T-helper 2 cell treated with Interferon-gamma antibody and Interleukin-4, amounts not matched to agents 100 ng/mL and 5 ng/mL, for 36 hours (primary cell): ENCODE data around the gene PALMD. TPM values are rescaled to one million over a fixed set of nuclear protein-coding genes. Genes with fewer than 3 reads are reported as not detected.

Experiments
- intact Hi-C: fragments of 100-400 bp; cut with micrococcal nuclease; formaldehyde crosslinking; loops from one replicate; pipeline ENCODE4 v1.15.1; 2023
- total RNA-seq: library from RNA; stranded (reverse); gene quantifications from 2 replicates; pipeline ENCODE4 v1.2.3, GENCODE V29; 2022

Gene PALMD
- total RNA-seq, 1 donor from 2014 or later, result not detected

GRCh38 chr1:99658031-99658290 is 12.0 kb downstream of the PALMD start:
- intact Hi-C loops, result no loop called here

GRCh38 chr1:99659755-99660210 is 13.9 kb downstream of the PALMD start:
- intact Hi-C loops, result no loop called here

- intact Hi-C loops, result no loop called here
Observed at GRCh38 chr1:99660496-99660895, 14.6 kb downstream of the PALMD start.

DNA sequence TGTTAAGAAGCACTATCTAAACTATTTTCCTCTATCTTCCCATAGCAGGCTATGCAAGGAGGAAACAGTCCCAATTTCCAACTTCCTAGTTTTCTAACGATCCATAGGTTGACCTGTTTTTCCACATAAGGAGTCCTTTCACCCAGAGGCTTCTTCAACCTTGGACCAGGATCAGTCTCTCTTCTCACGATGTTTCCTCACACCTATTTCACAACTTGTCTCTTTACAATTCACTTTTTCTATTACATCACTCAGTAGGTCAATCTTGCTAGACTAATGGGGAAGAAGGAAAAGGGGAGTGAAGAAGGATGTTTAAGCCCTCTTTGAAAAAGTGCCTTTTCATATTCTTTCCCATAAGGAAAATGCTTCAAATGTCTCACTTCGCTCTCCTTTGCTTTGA is 15.9 kb downstream of the PALMD start:
- intact Hi-C loops, result no loop called here

DNA sequence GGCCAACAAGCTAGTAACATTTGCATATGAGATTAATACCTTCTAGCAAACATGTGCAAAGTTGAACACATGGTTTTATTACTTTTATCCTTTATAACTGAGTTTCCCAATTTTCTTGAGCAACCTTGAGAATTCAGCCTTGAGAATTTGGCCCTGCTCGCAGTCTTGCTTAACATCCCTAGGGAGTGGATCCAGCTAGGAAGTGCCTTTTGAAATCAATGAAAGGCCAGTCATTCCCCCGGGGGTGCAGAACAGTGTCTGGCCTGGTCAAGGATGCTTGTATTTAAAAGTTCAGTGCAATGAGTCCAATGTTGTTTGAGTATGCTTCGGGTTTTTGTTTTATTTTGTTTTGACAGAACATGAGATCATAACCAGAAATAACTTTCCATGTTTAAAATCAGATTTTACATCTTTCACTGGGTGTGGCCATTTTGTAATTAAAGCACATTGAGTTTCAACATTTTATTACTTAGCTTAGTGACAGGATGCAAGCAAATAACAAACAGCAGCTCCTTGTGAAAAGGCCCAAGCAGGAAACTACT is 16.7 kb downstream of the PALMD start:
- intact Hi-C loops, result no loop called here

DNA sequence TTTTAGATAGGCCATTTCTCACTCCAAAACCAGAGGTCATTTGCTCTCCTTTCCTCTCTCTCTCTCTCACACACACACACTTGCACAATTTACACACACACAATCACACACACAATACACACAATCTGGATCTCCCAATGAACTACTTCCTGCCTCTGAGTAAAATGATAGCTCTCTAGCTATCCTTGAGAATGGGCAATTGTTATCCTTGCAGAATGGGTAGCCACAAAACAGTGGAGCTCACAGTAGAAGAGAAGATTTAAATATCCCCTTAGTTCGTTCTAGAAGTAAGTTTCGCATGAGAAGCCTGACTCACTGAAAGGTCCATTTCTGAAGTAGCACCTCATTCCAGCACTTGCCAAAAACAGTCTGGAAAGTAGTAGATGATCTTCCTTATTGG is 17.6 kb downstream of the PALMD start:
- intact Hi-C loops, result no loop called here

DNA sequence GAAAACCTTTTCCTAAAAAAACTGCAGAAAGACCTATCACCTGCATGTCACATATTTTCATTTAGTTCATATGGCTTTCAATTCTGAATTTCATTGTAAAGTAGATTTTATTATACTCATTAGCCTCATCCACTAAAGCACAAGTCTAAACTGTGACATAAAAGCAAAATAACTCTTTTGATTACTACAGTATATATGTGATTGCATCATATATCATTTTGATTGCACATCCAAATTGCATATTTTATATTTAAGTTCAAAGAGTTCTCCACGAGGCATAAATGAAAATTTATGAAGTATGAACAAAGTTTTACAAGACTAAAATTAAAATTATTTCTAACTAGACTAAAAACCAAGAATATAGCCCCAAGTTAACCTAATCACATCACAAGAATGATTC is 19.3 kb downstream of the PALMD start:
- intact Hi-C loops, result no loop called here

- intact Hi-C loops, result no loop called here
Observed at GRCh38 chr1:99669376-99669775, 23.5 kb downstream of the PALMD start.

GRCh38 chr1:99669821-99670220 is 23.9 kb downstream of the PALMD start:
- intact Hi-C loops, result no loop called here

- intact Hi-C loops, result no loop called here
Observed at GRCh38 chr1:99670583-99670982, 24.7 kb downstream of the PALMD start.

- intact Hi-C loops, result no loop called here
Observed at GRCh38 chr1:99672038-99672437, 26.1 kb downstream of the PALMD start.

DNA sequence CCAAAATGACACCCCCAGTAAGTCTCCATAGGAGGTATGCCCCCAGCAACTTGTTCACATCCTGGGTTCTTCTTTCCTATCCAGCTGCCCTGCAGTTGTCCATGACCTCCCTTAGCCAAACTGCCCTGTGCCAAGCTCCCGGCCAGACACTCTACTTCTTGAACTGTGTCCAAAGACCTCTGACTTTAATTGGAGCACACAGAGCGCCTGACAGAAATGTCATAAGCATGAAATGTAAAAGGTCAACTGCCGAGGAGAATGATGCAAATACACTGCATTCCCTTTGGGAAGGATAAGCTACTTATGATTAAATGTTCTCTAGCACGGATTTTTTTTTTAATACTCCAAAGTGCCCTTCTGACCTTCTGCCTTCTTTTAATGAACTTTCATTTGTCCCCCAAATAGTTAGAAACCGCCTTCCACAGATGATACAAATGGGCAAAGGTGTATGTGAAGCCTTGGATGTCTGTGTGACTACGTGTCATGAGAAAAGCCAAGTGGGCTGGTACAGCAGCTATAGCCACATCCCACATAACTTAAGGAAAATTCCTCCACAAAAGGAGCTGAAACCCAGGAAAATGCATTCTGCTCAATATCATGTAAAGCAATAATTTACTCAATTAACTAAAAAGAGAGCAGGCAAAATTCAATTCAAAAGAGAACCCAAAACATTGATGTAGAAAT is 26.8 kb downstream of the PALMD start:
- intact Hi-C loops, result no loop called here

- intact Hi-C loops, result no loop called here
Observed at GRCh38 chr1:99673315-99673714, 27.4 kb downstream of the PALMD start.

DNA sequence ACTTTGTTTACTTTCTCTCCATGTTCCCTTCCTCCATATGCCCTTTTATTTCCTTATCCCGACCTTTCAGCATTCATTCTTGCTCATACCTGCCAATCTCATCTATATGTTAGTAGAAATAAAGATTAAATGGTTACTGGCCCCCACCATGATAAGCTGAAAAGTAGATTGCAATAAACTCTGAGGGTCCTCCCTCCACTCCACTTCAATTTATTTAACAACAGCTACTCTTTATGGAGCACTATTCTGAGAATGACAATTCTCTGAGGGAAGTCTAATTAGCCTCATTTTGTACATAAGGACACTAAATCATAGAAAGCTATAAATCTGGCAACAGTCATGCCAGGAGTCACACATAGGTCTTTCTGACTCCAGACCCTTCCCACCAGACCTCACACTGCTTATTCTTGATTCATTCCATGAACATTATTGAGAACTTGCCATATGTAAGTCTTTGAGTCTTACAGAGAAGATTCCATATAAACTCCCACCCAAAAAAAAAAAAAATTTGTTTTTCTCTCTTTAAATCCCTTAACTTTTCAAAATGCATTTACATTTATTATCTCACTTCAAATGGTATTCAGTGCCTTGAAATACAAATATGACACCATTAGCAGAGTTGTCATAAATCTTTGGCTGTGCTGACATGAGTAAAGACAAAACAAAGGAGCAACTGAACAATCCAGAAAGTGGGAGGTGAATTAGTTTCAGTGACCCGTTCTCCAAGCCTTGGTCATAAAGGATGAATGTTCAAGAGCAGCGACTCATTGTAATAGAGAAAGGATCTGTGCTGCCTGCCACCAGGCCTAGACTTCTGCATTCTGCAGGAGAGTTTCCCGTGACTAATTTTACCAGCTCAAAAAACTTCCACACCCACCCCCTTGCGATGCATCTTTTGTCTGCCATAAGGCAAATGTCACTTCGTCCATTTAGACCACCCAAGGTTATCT is 28.5 kb downstream of the PALMD start:
- intact Hi-C loops, result no loop called here

GRCh38 chr1:99675292-99675691 is 29.4 kb downstream of the PALMD start:
- intact Hi-C loops, result no loop called here

DNA sequence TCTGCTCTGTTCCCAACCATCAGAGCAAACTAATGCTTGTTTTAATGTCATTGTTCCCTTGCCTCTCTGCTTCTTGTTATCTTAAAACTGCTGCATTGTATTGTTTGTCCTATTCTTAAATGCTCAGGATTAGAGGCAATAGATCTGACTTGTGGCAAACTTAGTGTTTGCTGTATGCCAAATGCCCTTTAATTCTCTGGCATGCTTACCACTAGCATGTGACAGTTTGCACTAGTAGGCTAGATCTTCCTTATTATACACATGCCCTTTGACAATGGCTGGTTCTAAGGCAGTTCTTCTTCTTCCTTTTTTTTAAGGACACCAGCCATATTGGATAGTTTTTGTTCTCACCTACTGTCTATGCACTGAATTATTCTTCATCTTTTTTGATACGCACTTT is 30.1 kb downstream of the PALMD start:
- intact Hi-C loops, result no loop called here

- intact Hi-C loops, result no loop called here
Observed at GRCh38 chr1:99676876-99677275, 31.0 kb downstream of the PALMD start.

- intact Hi-C loops, result no loop called here
Observed at GRCh38 chr1:99677416-99677815, 31.5 kb downstream of the PALMD start.

DNA sequence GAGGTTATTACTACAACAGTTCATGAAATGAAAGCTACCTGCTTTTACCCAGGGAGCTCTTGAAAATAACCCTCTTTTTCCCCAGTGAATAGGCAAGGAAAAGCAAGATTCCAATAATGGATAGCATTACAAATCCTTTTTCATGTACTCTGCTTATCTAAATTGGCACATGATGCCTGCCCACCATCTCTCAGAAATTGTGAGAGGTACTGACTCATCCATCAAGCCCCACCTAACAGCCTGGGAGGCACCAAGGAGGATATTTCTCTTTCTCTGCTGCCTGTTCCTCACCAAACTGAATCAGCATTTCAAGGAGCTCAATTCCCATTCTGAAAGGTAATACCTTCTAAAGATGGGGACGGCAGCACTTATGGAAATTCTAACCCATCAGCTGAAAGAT is 34.4 kb downstream of the PALMD start:
- intact Hi-C loops, result no loop called here

- intact Hi-C loops, result no loop called here
Observed at GRCh38 chr1:99681583-99681982, 35.7 kb downstream of the PALMD start.

- intact Hi-C loops, result no loop called here
Observed at GRCh38 chr1:99682291-99682751, 36.4 kb downstream of the PALMD start.

- intact Hi-C loops, result loop anchor here (1.0 kb wide), 1 partner anchor 504 kb away; no protein-coding TSS in a partner anchor
Observed at GRCh38 chr1:99685516-99686180, 39.7 kb downstream of the PALMD start.
